ENCODE results near the gene KCNIP1. TPM values are rescaled to one million over a fixed set of nuclear protein-coding genes. Genes with fewer than 3 reads are reported as not detected.
A peak's percentile ranks its signal among the peaks of the same experiment; 100 is the strongest.
"Not testable (repeated sequence)": the region's sequence is repeated elsewhere in the genome, so short reads cannot be mapped to it uniquely, and the experiment has no call there.

Gene KCNIP1
- total RNA-seq, 1 donor from 2014 or later: 47.8 TPM

GRCh38 chr5:170747357-170747756 lies 243.5 kb downstream of the KCNIP1 start:
- no peak for DNase-seq (ENCODE audit: low read depth in 2 of 2)

DNA sequence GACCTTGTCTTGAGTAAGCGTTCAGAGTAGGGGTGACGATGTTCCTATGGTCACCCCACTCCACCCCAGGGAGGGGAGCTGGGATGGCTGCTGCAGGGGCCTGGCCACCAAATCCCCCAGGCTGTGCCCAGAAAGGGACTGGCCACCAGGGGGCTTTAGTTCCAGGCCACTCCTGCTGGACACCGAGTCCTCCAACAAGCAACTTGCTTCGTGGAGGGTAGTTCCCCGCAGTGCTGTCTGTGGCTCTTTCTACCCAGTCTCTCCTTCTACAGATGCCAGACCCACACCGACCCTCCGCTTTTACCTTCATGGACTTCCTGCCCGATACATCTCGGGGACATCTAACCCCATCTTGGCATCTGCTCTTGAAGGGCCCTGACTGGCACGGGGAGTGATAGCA lies 244.0 kb downstream of the KCNIP1 start:
- peak; percentile 26 to 79 for DNase-seq (ENCODE audit: low read depth in 2 of 2)

DNA sequence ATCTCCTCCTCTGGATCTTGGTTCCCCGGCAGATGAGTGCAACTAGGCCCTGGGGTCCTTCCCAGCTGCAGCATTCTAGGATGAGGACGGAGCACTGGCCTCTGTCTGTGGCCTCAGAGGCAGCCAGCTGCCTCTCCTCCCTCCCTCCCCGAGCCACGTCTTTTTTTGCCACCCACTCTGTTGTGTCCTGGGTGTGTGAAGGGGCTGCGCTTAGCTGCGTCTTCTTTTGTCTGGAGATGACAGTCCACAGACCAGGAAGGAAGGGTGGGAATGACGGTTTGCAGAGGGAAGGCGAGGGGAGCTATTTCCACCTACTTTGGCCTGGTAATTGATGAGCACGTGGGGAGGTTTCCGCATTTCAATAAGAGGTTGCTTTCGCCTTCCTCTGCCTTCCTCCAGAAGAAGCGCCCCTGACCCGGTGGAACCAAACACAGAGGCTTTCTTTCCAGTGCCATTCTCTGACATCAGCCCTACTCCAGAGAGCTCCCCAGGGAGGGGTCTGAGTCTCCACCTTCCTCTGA lies 245.2 kb downstream of the KCNIP1 start:
- no peak for DNase-seq (ENCODE audit: low read depth in 2 of 2)

- DNase-seq (ENCODE audit: low read depth in 2 of 2): no peak
Measured at GRCh38 chr5:170749911-170750431, 246.2 kb downstream of the KCNIP1 start.

- DNase-seq (ENCODE audit: low read depth in 2 of 2): no peak
Measured at GRCh38 chr5:170750791-170751190, 247.0 kb downstream of the KCNIP1 start.

- DNase-seq (ENCODE audit: low read depth in 2 of 2): no peak
Measured at GRCh38 chr5:170751631-170752030, 247.8 kb downstream of the KCNIP1 start.

DNA sequence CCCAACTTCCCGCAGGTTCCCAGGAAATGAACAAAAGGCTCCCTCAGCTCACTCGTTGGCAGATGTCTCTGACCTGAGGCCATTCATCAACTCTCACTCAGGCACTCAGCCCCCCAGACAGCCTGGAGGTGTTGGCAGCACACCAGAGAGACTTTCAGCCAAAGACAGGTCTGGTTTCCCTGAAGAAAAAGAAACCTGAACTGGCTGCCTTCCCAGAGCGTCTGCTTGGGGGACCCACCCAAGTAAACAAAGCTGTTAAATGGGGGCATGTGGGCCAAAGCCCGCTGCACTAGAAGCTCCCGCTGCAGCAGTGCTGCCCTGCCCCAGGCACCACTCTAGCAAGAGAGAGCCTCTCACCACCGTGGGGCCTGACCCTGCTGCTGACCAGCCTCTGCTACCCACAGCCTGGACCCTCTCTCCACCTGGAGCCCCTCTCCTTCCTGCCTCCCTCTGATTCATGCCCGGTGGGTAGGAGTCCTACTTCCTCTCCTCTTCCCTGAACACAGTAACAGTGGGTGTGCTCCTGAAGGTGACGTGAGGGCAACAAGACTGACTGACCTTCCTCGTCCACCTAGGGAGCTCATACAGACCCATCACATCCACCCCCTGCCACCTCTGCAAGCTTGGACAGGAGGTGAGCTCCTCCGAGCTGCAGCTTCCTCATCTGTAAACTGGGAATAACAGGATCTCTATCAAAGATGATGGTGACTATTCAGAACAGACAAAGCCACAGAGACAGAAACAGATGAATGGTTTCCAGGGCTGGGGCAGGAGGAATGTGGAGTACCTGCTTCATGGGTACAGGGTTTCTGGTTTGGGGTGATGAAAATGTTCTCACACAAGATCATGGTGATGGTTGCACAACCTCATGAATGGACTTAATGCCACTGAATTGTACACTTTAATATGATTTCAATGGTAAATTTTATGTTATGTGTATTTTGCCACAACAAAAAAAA lies 248.7 kb downstream of the KCNIP1 start:
- DNase-seq (ENCODE audit: low read depth in 2 of 2): no peak

DNA sequence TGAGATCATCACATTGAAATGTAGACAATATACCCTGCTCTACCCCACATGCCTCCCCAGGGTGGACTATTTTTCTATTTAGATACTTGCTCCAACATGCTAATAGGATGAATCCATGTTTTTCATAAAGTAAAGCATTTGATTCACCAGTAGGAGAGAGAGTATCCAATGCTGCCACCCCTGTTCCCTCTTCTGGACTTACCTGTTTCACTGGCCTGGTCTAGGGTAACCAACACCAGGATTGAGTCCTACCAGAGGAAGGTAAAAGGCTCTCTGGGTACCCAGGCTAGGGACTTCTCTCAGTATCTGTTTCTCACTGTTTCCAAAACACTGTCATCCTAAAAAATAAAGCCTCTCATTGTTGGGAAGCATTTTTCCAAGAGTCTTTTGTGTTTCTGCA lies 249.5 kb downstream of the KCNIP1 start:
- no peak for DNase-seq (ENCODE audit: low read depth in 2 of 2)

- not testable (repeated sequence) for DNase-seq (ENCODE audit: low read depth in 2 of 2)
Measured at GRCh38 chr5:170754508-170754907, 250.7 kb downstream of the KCNIP1 start.

DNA sequence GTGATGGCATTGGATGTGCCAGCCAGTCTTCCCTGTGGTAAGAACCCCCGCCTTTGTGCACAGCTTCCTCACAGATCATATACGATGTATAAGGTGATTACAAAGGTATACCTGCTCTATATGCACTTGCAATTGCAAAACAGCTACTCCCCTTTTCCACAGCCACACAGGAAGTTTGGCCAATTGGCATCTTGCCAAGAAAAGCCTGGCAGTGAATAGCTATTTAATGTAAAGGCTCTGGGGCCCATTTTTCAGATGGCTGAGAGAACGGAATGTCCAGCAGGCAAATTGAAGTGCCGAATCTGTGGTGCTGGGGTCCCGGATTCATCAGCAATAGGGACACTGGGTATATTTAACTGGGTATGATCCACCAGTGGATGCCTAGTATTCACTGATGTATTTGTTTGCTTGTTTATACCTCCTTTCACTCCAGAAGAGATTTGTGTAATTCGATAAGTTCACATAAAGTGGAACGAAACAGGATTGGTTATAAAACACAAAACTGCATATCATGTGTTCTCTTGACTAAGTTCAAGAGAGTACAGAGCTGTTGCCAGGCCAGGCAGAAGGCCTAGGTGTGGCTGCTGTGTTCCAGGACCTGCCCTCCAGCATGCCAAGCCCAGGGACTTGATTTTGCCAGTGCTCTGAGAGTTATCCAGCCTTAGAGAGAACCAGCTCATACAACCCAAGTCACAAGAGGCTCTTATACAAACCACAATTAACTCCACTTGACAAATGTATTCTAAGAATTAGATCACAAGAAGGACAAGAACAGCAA lies 252.0 kb downstream of the KCNIP1 start:
- no peak for DNase-seq (ENCODE audit: low read depth in 2 of 2)

- no peak for DNase-seq (ENCODE audit: low read depth in 2 of 2)
Measured at GRCh38 chr5:170756691-170757090, 252.9 kb downstream of the KCNIP1 start.

GRCh38 chr5:170757182-170757601 lies 253.4 kb downstream of the KCNIP1 start:
- DNase-seq (ENCODE audit: low read depth in 2 of 2): peak; percentile 52 to 79

- no peak for DNase-seq (ENCODE audit: low read depth in 2 of 2)
Measured at GRCh38 chr5:170757669-170758068, 253.8 kb downstream of the KCNIP1 start.

- DNase-seq (ENCODE audit: low read depth in 2 of 2): no peak
Measured at GRCh38 chr5:170758481-170758880, 254.7 kb downstream of the KCNIP1 start.

DNA sequence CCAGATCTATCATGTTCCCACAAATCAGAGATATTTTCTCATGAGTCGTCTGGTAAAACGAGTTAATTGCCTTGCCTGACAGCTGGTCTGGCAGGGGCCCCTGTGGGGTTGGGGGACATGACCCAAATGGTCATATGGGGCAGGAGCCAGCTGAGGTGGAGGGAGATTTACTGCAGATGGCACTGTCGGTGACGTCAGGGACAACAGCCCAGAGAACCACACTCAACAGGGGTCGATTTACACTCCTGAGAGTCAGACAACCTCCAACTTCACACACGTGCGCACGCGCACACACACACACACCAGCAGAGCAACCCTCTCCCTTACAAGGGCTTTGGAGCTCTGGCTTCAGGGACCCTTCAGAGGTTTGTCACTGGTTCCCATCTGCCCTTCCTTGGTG lies 256.3 kb downstream of the KCNIP1 start:
- DNase-seq (ENCODE audit: low read depth in 2 of 2): no peak

DNA sequence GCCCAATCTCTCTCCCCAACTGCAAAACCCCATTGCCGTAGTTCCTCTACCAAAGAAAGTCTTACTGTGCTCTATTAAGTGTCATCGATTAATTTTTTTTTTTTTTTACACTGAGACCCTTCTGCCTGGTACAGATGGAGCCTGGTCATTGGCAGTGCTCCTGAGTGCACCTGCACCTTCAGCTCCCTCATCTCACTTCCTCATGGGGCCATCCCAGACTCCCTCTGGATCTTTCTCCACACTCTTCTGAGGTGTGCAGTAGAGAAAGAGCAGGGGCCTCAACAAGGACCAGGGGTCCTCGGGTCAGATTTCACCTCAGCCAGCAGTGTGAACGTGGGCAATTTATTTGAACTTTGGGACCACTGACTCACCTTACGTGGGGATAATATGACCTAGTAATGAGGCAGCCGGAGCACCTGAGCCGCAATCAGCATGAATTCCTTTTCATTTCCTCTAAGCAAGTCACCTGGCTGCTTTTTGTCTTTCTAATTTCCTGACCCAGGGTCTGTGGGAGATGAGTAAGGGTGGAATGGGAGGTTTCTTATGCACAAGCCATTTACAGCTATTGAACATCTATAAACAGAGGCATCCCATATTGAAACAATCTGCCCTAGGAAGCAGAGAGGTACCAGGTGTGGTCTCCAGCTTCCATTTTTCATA lies 257.4 kb downstream of the KCNIP1 start:
- DNase-seq (ENCODE audit: low read depth in 2 of 2): no peak

GRCh38 chr5:170761708-170762066 lies 257.9 kb downstream of the KCNIP1 start:
- DNase-seq (ENCODE audit: low read depth in 2 of 2): no peak

- not testable (repeated sequence) for DNase-seq (ENCODE audit: low read depth in 2 of 2)
Measured at GRCh38 chr5:170762298-170762697, 258.5 kb downstream of the KCNIP1 start.

DNA sequence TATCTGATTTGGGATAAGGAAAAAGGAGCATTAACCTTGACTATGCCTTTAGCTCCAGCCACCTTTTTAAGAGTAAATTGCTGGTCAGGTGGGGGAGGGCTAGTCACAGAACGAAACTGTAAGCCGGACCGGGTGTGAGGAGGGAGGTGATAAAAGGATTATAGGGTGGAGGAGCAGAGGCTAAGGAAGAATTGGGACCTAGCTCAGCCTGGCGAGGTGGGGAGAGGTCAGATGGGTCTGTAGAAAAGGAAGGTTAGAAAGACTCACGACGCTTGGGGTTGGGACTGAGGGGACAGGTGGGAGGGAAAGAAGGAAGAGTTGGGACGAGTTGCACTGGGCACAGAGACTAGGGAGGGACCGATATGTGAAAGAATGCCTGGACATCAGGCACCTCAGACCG lies 262.0 kb downstream of the KCNIP1 start:
- DNase-seq (ENCODE audit: low read depth in 2 of 2): not testable (repeated sequence)

DNA sequence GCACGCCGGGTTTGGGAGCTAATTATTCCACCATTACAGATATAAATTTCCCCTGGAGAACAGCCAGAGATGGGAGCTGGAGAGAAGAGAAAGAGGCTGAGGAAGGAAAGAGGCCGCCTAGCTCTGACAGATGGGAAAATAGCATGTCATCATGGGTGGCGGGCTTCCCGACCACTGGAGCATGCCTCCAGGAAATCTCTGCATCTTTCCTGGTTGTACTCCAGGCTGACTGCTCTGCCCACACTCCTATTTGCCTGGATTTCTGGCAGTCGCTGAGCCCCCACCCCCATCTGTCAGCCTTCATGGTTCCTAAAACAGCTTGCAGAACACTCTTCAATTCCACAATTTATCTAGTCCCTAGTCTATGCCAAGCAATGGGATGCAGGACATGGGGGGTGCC lies 265.4 kb downstream of the KCNIP1 start:
- DNase-seq (ENCODE audit: low read depth in 2 of 2): peak in 1 of 2 donors; percentile 34

DNA sequence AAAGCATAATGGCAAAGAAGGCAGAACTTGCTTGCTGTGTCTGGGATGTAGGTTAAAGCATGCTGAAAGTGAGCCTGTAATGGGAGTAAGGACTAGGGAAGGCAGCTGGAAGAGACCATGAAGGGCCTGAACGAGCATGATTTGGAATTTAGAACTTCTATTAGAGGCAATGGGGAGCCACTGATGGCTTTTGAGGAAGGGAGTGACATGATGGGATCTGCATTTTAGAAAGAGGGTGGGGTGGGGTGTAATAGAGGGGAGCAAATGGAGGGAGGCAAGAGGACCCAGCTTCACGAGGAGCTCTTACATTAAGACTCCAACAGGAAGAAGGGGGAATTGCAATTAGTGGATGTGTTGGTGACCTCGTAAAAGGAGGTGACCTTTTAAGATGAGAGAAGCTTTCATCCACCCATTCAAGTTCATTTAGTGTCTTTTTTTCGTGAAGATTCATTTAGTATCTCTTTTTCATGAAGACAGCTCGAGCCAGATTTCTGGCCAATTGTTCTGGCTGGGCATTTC lies 266.1 kb downstream of the KCNIP1 start:
- DNase-seq (ENCODE audit: low read depth in 2 of 2): no peak

Measured in lung microvascular endothelial cell (primary cell).